Right atrium auricular region (tissue), 2 donors: ENCODE data around the gene METTL25B. TPM values are rescaled to one million over a fixed set of nuclear protein-coding genes. Genes with fewer than 3 reads are reported as not detected.

Experiments used
- DNase-seq: peaks from one replicate; pipeline ENCODE4 v3.0.0-alpha.2; 2019; ENCODE audit warnings: low spot score
- H3K27ac ChIP-seq, 2 donors: fragments of 200-600 bp; sonication (generic); 1 replicate in 1 of 2; 2 replicates in 1 of 2; pipeline ENCODE4 v1.5.1; 2016 to 2019
- H3K27me3 ChIP-seq, 2 donors: fragments of 200-600 bp; sonication (generic); one replicate each; pipeline versions ENCODE4 v1.5.1 to v1.6.0; 2017 to 2019
- H3K36me3 ChIP-seq: fragments of 200-600 bp; sonication (generic); one replicate; pipeline ENCODE4 v1.5.1; 2016
- H3K4me1 ChIP-seq, 2 donors: fragments of 200-600 bp; sonication (generic); one replicate each; pipeline versions ENCODE4 v1.5.1 to v1.6.0; 2017 to 2019
- H3K4me3 ChIP-seq, 2 donors: fragments of 200-600 bp; sonication (generic); 1 replicate in 1 of 2; 2 replicates in 1 of 2; pipeline ENCODE4 v1.5.1; 2017 to 2019; ENCODE audit warnings: mild to moderate bottlenecking in 1 of 2, moderate library complexity in 1 of 2
- H3K9me3 ChIP-seq, 2 donors: fragments of 200-600 bp; sonication (generic); one replicate each; pipeline ENCODE4 v1.5.1; 2019
- total RNA-seq, 2 donors: library from RNA; depleted of rRNA; stranded (reverse); fragments of >200 nt; gene quantifications; one replicate each; pipeline ENCODE4 v1.1.0, GENCODE V29; 2016
- TF ChIP-seq, protein P1 (sequence below), 2 donors: fragments of 200-600 bp; sonication (generic); IDR thresholded peaks; one replicate each; pipeline ENCODE4 v1.5.1; 2019; ENCODE audit warnings: antibody characterized with exemption in 2 of 2

METTL25B gene
- total RNA-seq, 2 donors from 2014 or later = 7.4 to 15.6 TPM

DNA sequence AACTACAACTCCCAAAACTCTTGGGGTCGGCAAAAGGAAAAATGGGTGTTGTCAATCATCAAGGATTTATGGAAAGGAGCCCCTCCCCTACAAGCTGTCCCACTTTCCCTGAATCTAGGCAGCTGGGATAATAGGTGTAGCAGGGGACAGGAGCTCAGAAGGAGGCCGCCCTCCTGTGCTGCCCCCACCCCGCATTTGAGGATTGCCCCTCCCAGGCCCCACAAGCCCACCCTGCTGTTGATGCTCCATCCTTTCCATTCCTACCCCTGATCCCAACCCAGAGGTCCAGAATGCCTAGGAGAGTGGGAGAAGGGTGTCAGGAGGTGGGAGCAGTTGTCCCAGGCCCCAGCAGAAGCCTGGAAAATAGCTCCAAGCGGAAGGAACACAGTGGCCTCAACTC is 14.5 kb downstream of the METTL25B start:
- TF ChIP-seq, protein P1, sequence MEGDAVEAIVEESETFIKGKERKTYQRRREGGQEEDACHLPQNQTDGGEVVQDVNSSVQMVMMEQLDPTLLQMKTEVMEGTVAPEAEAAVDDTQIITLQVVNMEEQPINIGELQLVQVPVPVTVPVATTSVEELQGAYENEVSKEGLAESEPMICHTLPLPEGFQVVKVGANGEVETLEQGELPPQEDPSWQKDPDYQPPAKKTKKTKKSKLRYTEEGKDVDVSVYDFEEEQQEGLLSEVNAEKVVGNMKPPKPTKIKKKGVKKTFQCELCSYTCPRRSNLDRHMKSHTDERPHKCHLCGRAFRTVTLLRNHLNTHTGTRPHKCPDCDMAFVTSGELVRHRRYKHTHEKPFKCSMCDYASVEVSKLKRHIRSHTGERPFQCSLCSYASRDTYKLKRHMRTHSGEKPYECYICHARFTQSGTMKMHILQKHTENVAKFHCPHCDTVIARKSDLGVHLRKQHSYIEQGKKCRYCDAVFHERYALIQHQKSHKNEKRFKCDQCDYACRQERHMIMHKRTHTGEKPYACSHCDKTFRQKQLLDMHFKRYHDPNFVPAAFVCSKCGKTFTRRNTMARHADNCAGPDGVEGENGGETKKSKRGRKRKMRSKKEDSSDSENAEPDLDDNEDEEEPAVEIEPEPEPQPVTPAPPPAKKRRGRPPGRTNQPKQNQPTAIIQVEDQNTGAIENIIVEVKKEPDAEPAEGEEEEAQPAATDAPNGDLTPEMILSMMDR (IDR thresholded peaks at IDR 0.05) = no peak
- Histone ChIP-seq H3K36me3 (peaks cover 33% of the 10 kb centered on the region), H3K4me3 (no peak overlapping the region), H3K9me3 (no peaks in the 10 kb centered on the region), H3K27me3 (no peaks in the 10 kb centered on the region), H3K4me1 (peaks cover 0 to 54% of the 10 kb centered on the region in 2 donors), H3K27ac (no peak overlapping the region)
- no peak for DNase-seq

DNA sequence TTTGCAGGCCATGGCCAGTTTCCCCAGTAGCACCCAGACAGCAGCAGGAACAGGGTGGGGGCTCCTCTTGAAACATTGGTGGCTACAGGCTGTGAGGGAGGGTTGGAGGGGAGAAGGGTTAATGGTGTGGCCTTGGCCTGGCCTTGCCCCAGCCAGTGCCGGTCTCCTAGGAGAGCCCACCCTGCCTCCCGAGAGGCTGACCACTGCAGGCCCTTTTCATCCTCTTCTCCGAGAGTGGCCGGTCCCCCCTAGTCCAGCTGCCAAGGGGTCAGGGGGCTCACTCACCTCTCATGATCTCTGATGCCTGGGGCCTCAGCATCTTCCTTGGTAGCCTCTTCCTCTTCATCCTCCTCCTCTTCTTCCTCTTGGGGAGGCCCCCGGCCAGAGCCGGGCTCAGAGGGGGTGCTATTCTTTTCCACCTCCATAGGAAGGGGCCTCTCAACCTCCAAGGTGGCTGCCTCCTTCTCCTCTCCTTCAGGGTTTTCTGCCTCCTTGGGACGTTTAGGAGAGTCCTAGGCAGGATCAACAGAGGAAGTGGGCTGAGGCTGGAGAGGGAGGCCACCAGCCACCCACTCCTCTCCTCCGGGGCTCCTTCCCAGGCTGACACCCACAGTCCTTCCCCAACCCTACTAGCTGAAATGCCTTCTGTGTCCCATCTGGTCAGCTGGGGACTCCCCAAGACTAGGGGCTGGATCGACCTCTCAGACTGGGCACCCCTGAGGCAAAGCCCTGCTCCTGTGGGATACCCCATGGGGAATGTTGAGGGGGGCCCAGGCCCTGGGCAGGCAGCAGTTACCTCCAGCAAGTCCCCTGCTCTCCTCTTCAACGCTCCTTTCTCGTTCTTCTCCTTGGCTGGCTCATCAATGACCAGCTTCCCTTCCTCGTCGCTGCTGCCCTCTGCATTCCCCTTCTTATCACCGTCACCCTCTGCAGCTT is 15.4 kb downstream of the METTL25B start:
- Histone ChIP-seq H3K4me3 (no peak overlapping the region), H3K9me3 (no peaks in the 10 kb centered on the region), H3K27me3 (no peaks in the 10 kb centered on the region), H3K27ac (peak overlapping the region in 1 of 2 donors; percentile 96), H3K4me1 (peaks cover 0 to 62% of the 10 kb centered on the region in 2 donors), H3K36me3 (peaks cover 33% of the 10 kb centered on the region)
- no peak for DNase-seq
- TF ChIP-seq, protein P1 (IDR thresholded peaks at IDR 0.05) = no peak

GRCh38 chr1:156744344-156744743 is 16.1 kb downstream of the METTL25B start:
- no peak overlapping the region for H3K4me3 ChIP-seq
- H3K9me3 ChIP-seq = no peaks in the 10 kb centered on the region
- H3K27ac ChIP-seq = peak overlapping the region in 1 of 2 donors; percentile 96
- H3K36me3 ChIP-seq = peaks cover 33% of the 10 kb centered on the region
- peaks cover 0 to 69% of the 10 kb centered on the region in 2 donors for H3K4me1 ChIP-seq
- DNase-seq = no peak
- TF ChIP-seq, protein P1 (IDR thresholded peaks at IDR 0.05) = no peak
- H3K27me3 ChIP-seq = no peaks in the 10 kb centered on the region

DNA sequence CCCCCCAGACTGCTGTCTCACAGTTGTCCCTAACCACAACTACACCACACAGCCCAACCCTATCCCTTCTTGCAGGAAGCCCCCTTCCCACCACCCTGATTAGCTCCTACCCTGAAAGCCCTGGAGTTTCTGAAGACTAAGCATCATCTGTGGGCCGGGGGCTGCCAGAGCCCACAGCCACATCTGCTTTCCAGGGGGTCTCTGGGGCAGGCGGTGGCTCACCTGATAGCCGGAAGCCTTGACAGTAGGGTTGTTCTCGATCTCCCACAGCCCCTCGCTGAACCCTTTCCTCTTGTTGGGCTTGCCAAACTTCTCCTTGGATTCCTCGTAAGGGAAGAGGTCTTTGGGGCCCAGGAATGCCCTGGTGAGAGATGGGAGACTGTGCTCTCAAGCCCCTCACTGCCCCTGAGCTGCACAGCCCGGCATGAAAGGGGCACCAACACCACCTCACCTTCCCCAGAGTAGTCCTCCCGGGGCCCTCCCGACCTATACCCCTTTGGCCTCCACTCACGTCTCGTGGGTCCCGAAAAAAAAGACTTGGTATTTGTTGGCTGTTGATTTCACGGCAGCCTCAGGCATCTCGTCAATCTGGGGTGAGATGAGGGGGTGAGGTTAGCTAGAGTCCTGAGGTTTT is 16.6 kb downstream of the METTL25B start:
- Histone ChIP-seq H3K4me3 (no peak overlapping the region), H3K27me3 (no peaks in the 10 kb centered on the region), H3K36me3 (peaks cover 33% of the 10 kb centered on the region), H3K4me1 (peaks cover 0 to 71% of the 10 kb centered on the region in 2 donors), H3K9me3 (no peaks in the 10 kb centered on the region), H3K27ac (peak overlapping the region; percentile 96)
- TF ChIP-seq, protein P1 (IDR thresholded peaks at IDR 0.05) = no peak
- no peak for DNase-seq

GRCh38 chr1:156745881-156746280 is 17.6 kb downstream of the METTL25B start:
- TF ChIP-seq, protein P1 (IDR thresholded peaks at IDR 0.05) = no peak
- Histone ChIP-seq H3K36me3 (peaks cover 33% of the 10 kb centered on the region), H3K9me3 (no peaks in the 10 kb centered on the region), H3K4me1 (peaks cover 0 to 70% of the 10 kb centered on the region in 2 donors), H3K4me3 (peak overlapping the region in 1 of 2 donors; percentile 94), H3K27me3 (no peaks in the 10 kb centered on the region), H3K27ac (peak overlapping the region; percentile 96)
- no peak for DNase-seq
